GM19397 (cell line): ENCODE data around the gene RGS12.

ENCODE experiments used
- ATAC-seq: cut with Tn5 transposase; IDR thresholded peaks from one replicate; pipeline ENCODE4 v1.9.1; 2021; ENCODE audit warnings: mild to moderate bottlenecking, moderate library complexity; ENCODE audit not compliant: unreplicated experiment

The RGS12 gene

GRCh38 chr4:3252831-3253641 lies 39.8 kb upstream of the RGS12 start:
- no peak for ATAC-seq

GRCh38 chr4:3253808-3254207 lies 39.0 kb upstream of the RGS12 start:
- ATAC-seq = no peak

- no peak for ATAC-seq
Measured at GRCh38 chr4:3254302-3255131, 38.3 kb upstream of the RGS12 start.

GRCh38 chr4:3255611-3256186 lies 37.1 kb upstream of the RGS12 start:
- no peak for ATAC-seq

GRCh38 chr4:3256230-3257102 lies 36.4 kb upstream of the RGS12 start:
- ATAC-seq = no peak

- ATAC-seq = no peak
Measured at GRCh38 chr4:3257103-3257555, 35.7 kb upstream of the RGS12 start.

GRCh38 chr4:3257556-3258482 lies 35.0 kb upstream of the RGS12 start:
- no peak for ATAC-seq

- ATAC-seq = no peak
Measured at GRCh38 chr4:3261411-3262207, 31.2 kb upstream of the RGS12 start.

GRCh38 chr4:3262208-3263052 lies 30.4 kb upstream of the RGS12 start:
- ATAC-seq = no peak

- ATAC-seq = no peak
Measured at GRCh38 chr4:3263053-3263875, 29.6 kb upstream of the RGS12 start.

GRCh38 chr4:3263876-3264193 lies 29.0 kb upstream of the RGS12 start:
- no peak for ATAC-seq

GRCh38 chr4:3266076-3266475 lies 26.7 kb upstream of the RGS12 start:
- ATAC-seq = no peak

GRCh38 chr4:3267576-3268394 lies 25.0 kb upstream of the RGS12 start:
- ATAC-seq = no peak

- no peak for ATAC-seq
Measured at GRCh38 chr4:3268395-3269104, 24.3 kb upstream of the RGS12 start.

- no peak for ATAC-seq
Measured at GRCh38 chr4:3269105-3269927, 23.5 kb upstream of the RGS12 start.
